Testis (tissue), 3 donors: ENCODE data around the gene APOBEC3H. TPM values are rescaled to one million over a fixed set of nuclear protein-coding genes. Genes with fewer than 3 reads are reported as not detected.

Experiments
- DNase-seq: peaks from one replicate; pipeline ENCODE4 v3.0.0-alpha.2; 2019
- H3K27ac ChIP-seq, 2 donors: fragments of 200-600 bp; sonication (generic); one replicate each; pipeline ENCODE4 v1.5.1; 2019
- H3K27me3 ChIP-seq: fragments of 200-600 bp; sonication (generic); one replicate; pipeline ENCODE4 v1.5.1; 2019
- H3K36me3 ChIP-seq: fragments of 200-600 bp; sonication (generic); one replicate; pipeline ENCODE4 v1.5.1; 2017; ENCODE audit warnings: low read depth; ENCODE audit errors: missing control alignments
- H3K4me1 ChIP-seq: fragments of 200-600 bp; sonication (generic); one replicate; pipeline ENCODE4 v1.5.1; 2019
- H3K4me3 ChIP-seq, 2 donors: fragments of 200-600 bp; sonication (generic); one replicate each; pipeline ENCODE4 v1.5.1; 2017 to 2019
- H3K9me3 ChIP-seq: fragments of 200-600 bp; sonication (generic); one replicate; pipeline ENCODE4 v1.5.1; 2017
- POLR2A ChIP-seq: fragments of 450-650 bp; IDR thresholded peaks from one replicate; pipeline ENCODE4 v1.6.1; 2017; ENCODE audit warnings: antibody characterized with exemption, mild to moderate bottlenecking, moderate library complexity
- WGBS, 2 donors: methylation state at CpG; one replicate each; pipeline ENCODE4 v1.1.5; 2018; 5-methylcytosine and 5-hydroxymethylcytosine counted together
- intact Hi-C: fragments of 100-400 bp; cut with DNase I; formaldehyde crosslinking; loops from one replicate; pipeline ENCODE4 v1.15.1; 2023; ENCODE audit warnings: low total_unique reads
- polyA plus RNA-seq: library from polyadenylated mRNA; stranded (reverse); fragments of 350-450 nt; fragmentation: Illumina TruSeq; extraction: RNeasy Lipid Tissue Mini Kit (QIAGEN cat#74804); gene quantifications from one replicate; pipeline ENCODE4 v1.2.3, GENCODE V29; 2014; ENCODE audit warnings: low read depth, low replicate concordance; ENCODE audit not compliant: insufficient read depth
- total RNA-seq, 2 donors: library from RNA; depleted of rRNA; stranded (reverse); fragments of >200 nt; gene quantifications; one replicate each; pipeline ENCODE4 v1.2.3, GENCODE V29; 2016
- TF ChIP-seq, protein P1 (sequence below), 3 experiments: fragments of 450-650 bp in 2 of 3; fragments of 200-600 bp in 1 of 3; sonication (generic) in 1 of 3; IDR thresholded peaks; one replicate each; pipeline ENCODE4 v1.5.1; 2016 to 2019; ENCODE audit warnings: antibody characterized with exemption in 3 of 3, mild to moderate bottlenecking in 2 of 3, moderate library complexity in 1 of 3

APOBEC3H gene
- total and polyA plus RNA-seq, 3 donors from 2014 or later, result 3.5 to 5.2 (median 3.6) TPM

DNA sequence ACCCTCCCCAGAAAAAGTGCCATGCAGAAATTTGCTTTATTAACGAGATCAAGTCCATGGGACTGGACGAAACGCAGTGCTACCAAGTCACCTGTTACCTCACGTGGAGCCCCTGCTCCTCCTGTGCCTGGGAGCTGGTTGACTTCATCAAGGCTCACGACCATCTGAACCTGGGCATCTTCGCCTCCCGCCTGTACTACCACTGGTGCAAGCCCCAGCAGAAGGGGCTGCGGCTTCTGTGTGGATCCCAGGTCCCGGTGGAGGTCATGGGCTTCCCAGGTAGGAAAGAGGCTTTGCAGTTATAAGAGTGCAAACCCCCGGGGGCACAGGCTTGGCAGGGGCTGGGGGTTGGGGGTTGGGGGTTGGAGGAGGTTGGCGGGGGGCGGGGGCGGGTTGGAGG is 4.2 kb downstream of the APOBEC3H start:
- H3K4me1 ChIP-seq, result peaks cover 31% of the 10 kb centered on the region

DNA sequence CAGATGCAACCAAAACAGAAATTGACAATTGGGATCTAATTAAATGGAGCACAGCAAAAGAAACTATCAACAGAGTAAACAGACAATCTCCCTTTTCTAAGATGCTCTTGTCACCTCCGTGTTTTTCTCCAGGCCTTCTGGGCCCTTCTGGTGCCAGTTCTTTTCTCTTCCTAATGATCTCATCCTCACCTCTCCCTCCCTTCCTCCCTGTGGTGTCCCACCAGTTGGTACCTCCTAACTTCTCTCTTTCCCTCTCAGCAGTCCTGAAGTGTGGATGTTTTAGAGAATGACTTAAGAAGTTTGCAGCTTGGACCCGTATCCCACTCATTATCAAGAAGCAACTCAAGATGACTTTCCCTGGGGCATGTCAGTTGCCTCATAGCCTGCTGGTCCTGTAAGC is 6.4 kb downstream of the APOBEC3H start:
- H3K27ac ChIP-seq, result no peak overlapping the region
- TF ChIP-seq, protein P1, sequence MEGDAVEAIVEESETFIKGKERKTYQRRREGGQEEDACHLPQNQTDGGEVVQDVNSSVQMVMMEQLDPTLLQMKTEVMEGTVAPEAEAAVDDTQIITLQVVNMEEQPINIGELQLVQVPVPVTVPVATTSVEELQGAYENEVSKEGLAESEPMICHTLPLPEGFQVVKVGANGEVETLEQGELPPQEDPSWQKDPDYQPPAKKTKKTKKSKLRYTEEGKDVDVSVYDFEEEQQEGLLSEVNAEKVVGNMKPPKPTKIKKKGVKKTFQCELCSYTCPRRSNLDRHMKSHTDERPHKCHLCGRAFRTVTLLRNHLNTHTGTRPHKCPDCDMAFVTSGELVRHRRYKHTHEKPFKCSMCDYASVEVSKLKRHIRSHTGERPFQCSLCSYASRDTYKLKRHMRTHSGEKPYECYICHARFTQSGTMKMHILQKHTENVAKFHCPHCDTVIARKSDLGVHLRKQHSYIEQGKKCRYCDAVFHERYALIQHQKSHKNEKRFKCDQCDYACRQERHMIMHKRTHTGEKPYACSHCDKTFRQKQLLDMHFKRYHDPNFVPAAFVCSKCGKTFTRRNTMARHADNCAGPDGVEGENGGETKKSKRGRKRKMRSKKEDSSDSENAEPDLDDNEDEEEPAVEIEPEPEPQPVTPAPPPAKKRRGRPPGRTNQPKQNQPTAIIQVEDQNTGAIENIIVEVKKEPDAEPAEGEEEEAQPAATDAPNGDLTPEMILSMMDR (IDR thresholded peaks at IDR 0.05), result no peak
- no peak for TF ChIP-seq POLR2A
- peaks cover 10% of the 10 kb centered on the region for H3K4me1 ChIP-seq
- no peak overlapping the region for H3K4me3 ChIP-seq
- intact Hi-C loops, result no loop called here
- no peak for DNase-seq
- WGBS, 2 donors, result 78 to 88% methylated on average over 2 of the region's 2 CpGs
- H3K36me3 ChIP-seq, result no peaks in the 10 kb centered on the region
- H3K27me3 ChIP-seq, result no peaks in the 10 kb centered on the region
- H3K9me3 ChIP-seq, result no peaks in the 10 kb centered on the region

More for the DNA sequence above, 4.2 kb downstream of the APOBEC3H start:
- DNase-seq, result no peak
- no peak for TF ChIP-seq POLR2A
- TF ChIP-seq, protein P1 (IDR thresholded peaks at IDR 0.05), result no peak
- Histone ChIP-seq H3K27me3 (no peaks in the 10 kb centered on the region), H3K4me3 (no peak overlapping the region), H3K27ac (no peak overlapping the region), H3K9me3 (no peaks in the 10 kb centered on the region), H3K36me3 (no peaks in the 10 kb centered on the region)
- intact Hi-C loops, result no loop called here
- WGBS, 2 donors, result 84 to 89% methylated on average over 7 to 11 of the region's 13 CpGs

DNA sequence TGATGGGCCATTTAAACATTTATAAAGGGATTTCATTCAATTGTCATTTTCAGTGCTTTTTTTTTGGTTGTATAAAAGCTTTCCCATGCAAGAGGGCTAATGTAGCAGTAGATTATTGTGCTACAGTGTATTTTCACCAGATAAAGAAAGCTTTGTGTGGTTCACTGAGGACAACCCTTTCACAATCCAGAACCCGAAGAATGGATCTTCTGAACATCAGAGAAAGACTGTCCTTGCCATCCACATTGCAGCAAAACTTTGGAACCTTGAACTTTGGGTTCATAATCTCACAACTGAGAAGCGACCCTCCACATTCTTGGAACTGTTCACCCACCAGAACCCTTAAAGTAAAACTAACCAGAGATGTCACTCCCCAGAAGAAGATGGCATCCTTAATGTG is 9.3 kb downstream of the APOBEC3H start:
- 55 to 57% methylated on average over 2 of the region's 2 CpGs for WGBS, 2 donors
- H3K9me3 ChIP-seq, result no peaks in the 10 kb centered on the region
- TF ChIP-seq, protein P1 (IDR thresholded peaks at IDR 0.05), result no peak
- TF ChIP-seq POLR2A, result no peak
- H3K4me3 ChIP-seq, result no peak overlapping the region
- H3K36me3 ChIP-seq, result no peaks in the 10 kb centered on the region
- no peaks in the 10 kb centered on the region for H3K27me3 ChIP-seq
- H3K4me1 ChIP-seq, result no peaks in the 10 kb centered on the region
- intact Hi-C loops, result no loop called here
- no peak for DNase-seq
- H3K27ac ChIP-seq, result peak overlapping the region; percentile 35 to 48

DNA sequence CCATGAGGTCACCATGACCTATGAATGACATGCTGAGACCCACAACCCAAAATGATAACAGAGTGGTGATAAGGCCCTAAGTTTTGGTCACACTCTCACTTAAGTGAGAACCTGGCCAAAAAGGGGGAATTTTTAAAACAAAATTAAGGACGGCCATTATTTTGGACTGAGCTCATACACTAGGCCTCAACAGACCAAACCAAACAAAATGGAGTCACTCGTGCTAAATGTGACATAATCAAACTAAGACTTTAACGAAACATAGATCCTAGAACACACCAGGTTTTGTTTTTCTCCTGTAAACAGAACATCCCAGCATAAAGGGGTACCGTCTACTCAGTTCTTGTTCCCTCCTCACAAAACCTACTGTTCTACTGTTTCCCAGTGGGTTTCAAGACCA is 11.4 kb downstream of the APOBEC3H start:
- H3K4me3 ChIP-seq, result no peak overlapping the region
- no peaks in the 10 kb centered on the region for H3K4me1 ChIP-seq
- no peak for TF ChIP-seq POLR2A
- TF ChIP-seq, protein P1 (IDR thresholded peaks at IDR 0.05), result no peak
- intact Hi-C loops, result no loop called here
- no peak for DNase-seq
- H3K27me3 ChIP-seq, result no peaks in the 10 kb centered on the region
- no peaks in the 10 kb centered on the region for H3K36me3 ChIP-seq
- 90% methylated on average over 4 of the region's 4 CpGs for WGBS, 2 donors
- no peaks in the 10 kb centered on the region for H3K9me3 ChIP-seq
- no peak overlapping the region for H3K27ac ChIP-seq

DNA sequence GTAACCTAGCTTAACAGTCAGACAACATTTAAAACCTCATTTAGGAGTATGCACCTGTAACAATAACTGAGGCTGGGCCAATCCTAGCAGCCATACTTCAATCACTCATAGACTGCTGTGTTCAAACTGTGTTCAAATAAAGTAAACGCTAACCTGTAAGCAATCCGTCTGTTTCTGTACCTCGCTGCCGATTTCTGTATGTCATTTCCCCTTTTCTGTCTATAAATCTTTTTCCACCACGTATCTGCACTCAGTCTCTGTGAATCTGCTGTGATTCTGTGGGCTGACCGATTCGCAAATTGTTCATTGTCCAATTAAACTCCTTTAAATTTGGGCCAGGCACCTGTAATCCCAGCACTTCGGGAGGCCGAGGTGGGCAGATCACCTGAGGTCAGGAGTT is 12.3 kb downstream of the APOBEC3H start:
- no peak for DNase-seq
- H3K9me3 ChIP-seq, result no peaks in the 10 kb centered on the region
- no peak overlapping the region for H3K4me3 ChIP-seq
- no peaks in the 10 kb centered on the region for H3K4me1 ChIP-seq
- no peak for TF ChIP-seq POLR2A
- TF ChIP-seq, protein P1 (IDR thresholded peaks at IDR 0.05), result no peak
- no peaks in the 10 kb centered on the region for H3K36me3 ChIP-seq
- intact Hi-C loops, result no loop called here
- no peak overlapping the region for H3K27ac ChIP-seq
- no peaks in the 10 kb centered on the region for H3K27me3 ChIP-seq
- WGBS, 2 donors, result 91 to 92% methylated on average over 9 of the region's 9 CpGs
